ENCODE results near the gene CHRNB2.

CHRNB2 gene

DNA sequence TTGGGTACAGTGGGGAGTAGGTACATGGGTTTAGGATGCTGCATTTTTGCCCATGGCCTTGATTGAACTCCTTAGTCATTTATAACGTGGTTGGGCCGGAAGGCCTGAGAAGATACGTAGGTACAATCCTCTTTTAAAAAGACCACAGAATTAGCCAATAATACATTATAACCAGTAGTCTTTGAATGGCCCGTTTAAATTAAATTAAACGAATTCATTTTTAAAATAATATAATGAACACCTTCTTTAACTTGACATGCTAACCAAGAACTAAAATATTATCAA, 60.5 kb downstream of the CHRNB2 start (continued):
- TF ChIP-seq, protein P1, sequence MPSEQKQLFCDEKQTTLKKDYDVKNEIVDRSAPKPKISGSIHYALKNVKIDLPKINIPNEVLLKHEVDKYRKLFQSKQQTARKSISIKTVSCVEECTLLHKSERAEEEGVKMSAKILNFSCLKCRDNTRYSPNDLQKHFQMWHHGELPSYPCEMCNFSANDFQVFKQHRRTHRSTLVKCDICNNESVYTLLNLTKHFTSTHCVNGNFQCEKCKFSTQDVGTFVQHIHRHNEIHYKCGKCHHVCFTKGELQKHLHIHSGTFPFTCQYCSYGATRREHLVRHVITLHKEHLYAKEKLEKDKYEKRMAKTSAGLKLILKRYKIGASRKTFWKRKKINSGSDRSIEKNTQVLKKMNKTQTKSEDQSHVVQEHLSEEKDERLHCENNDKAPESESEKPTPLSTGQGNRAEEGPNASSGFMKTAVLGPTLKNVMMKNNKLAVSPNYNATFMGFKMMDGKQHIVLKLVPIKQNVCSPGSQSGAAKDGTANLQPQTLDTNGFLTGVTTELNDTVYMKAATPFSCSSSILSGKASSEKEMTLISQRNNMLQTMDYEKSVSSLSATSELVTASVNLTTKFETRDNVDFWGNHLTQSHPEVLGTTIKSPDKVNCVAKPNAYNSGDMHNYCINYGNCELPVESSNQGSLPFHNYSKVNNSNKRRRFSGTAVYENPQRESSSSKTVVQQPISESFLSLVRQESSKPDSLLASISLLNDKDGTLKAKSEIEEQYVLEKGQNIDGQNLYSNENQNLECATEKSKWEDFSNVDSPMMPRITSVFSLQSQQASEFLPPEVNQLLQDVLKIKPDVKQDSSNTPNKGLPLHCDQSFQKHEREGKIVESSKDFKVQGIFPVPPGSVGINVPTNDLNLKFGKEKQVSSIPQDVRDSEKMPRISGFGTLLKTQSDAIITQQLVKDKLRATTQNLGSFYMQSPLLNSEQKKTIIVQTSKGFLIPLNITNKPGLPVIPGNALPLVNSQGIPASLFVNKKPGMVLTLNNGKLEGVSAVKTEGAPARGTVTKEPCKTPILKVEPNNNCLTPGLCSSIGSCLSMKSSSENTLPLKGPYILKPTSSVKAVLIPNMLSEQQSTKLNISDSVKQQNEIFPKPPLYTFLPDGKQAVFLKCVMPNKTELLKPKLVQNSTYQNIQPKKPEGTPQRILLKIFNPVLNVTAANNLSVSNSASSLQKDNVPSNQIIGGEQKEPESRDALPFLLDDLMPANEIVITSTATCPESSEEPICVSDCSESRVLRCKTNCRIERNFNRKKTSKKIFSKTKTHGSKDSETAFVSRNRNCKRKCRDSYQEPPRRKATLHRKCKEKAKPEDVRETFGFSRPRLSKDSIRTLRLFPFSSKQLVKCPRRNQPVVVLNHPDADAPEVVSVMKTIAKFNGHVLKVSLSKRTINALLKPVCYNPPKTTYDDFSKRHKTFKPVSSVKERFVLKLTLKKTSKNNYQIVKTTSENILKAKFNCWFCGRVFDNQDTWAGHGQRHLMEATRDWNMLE (tag by site-specific recombination; conservative IDR thresholded peaks at IDR 0.05; ENCODE audit: low read depth): peak; percentile 85
- TF ChIP-seq, protein P2, sequence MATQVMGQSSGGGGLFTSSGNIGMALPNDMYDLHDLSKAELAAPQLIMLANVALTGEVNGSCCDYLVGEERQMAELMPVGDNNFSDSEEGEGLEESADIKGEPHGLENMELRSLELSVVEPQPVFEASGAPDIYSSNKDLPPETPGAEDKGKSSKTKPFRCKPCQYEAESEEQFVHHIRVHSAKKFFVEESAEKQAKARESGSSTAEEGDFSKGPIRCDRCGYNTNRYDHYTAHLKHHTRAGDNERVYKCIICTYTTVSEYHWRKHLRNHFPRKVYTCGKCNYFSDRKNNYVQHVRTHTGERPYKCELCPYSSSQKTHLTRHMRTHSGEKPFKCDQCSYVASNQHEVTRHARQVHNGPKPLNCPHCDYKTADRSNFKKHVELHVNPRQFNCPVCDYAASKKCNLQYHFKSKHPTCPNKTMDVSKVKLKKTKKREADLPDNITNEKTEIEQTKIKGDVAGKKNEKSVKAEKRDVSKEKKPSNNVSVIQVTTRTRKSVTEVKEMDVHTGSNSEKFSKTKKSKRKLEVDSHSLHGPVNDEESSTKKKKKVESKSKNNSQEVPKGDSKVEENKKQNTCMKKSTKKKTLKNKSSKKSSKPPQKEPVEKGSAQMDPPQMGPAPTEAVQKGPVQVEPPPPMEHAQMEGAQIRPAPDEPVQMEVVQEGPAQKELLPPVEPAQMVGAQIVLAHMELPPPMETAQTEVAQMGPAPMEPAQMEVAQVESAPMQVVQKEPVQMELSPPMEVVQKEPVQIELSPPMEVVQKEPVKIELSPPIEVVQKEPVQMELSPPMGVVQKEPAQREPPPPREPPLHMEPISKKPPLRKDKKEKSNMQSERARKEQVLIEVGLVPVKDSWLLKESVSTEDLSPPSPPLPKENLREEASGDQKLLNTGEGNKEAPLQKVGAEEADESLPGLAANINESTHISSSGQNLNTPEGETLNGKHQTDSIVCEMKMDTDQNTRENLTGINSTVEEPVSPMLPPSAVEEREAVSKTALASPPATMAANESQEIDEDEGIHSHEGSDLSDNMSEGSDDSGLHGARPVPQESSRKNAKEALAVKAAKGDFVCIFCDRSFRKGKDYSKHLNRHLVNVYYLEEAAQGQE (tag by site-specific recombination; IDR thresholded peaks at IDR 0.05): no peak
- TF ChIP-seq ZNF211 (tag by site-specific recombination; IDR thresholded peaks at IDR 0.05; ENCODE audit: low read depth) (no peak), KLF10 (tag by site-specific recombination; IDR thresholded peaks at IDR 0.05) (no peak)

DNA sequence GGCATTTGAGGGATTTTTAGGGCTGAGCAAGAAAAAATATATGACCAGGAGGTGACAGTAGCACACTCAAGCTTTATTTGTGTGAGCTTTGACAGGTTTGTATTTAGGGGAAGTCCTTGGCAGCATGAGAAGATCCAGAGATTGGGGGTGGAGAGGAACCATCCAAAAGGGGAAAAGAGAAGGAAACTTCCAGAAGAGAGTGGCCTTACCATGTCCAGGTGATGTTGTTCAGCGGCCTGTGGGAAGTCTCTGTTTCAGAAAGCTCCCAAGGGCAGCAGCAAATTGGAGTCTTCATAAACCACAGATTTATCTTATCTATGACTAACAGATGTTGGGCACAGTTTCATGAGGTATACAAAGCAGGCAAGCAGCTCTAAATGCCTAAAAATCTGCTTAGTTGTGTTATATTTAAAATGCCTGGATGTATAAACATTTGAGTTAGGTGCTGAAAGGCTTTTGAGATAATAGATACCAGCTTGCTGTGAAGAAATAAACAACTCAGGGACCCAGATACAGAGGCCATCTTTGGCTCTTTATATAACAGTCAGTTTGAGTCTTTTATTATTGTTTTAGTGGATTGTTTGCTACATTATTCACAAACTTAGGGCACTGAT, 61.6 kb downstream of the CHRNB2 start:
- H3K27ac ChIP-seq (ENCODE audit: extremely low read depth, low read depth, low read length): no peak overlapping the region
- CTCF ChIA-PET: interaction anchor here (0.7 to 1.0 kb wide), 2 partner anchors 40 to 67 kb away, joined by 3 read pairs; no protein-coding TSS in a partner anchor
- H3K9me3 ChIP-seq (ENCODE audit: control insufficient read depth, insufficient read depth, low read depth, low read length): no peaks in the 10 kb centered on the region
- TF ChIP-seq ZNF175 (tag by site-specific recombination; IDR thresholded peaks at IDR 0.05): no peak
- TF ChIP-seq GFI1B (tag by site-specific recombination; IDR thresholded peaks at IDR 0.05): no peak
- TF ChIP-seq HOXA7 (CRISPR knock-in tag; IDR thresholded peaks at IDR 0.05; ENCODE audit: borderline replicate concordance): no peak
- TF ChIP-seq HOXC10 (CRISPR knock-in tag; IDR thresholded peaks at IDR 0.05): no peak
- TF ChIP-seq ZNF416 (tag by site-specific recombination; IDR thresholded peaks at IDR 0.05): no peak
- TF ChIP-seq ZNF302 (tag by site-specific recombination; IDR thresholded peaks at IDR 0.05; ENCODE audit: low read depth): no peak
- TF ChIP-seq SP2 (tag by site-specific recombination; IDR thresholded peaks at IDR 0.05): no peak
- TF ChIP-seq ZNF768 (tag by site-specific recombination; IDR thresholded peaks at IDR 0.05): no peak
- TF ChIP-seq KLF10 (tag by site-specific recombination; IDR thresholded peaks at IDR 0.05): no peak
- TF ChIP-seq ZNF558 (tag by site-specific recombination; IDR thresholded peaks at IDR 0.05): no peak
- peaks cover 0 to 13% of the 10 kb centered on the region in 2 experiments; a peak in 2 of 3 replicates for H3K36me3 ChIP-seq (ENCODE audit: control insufficient read depth in 2 of 2, insufficient read depth in 1 of 2, low read length in 2 of 2)
- POLR2A ChIA-PET: no interaction called here
- peaks cover 4% of the 10 kb centered on the region for H3K4me1 ChIP-seq (ENCODE audit: control insufficient read depth, insufficient read depth, low read length)
- H3K4me3 ChIP-seq (ENCODE audit: low read depth, low read length): no peak overlapping the region

Measured in HEK293 (cell line).